OCI-LY1 (cell line): Measurements from ENCODE around the gene TMEM132C.

Experiments used
- EZH2 ChIP-seq: fragments of 200-600 bp; sonication (generic), shearing (Covaris generic); IDR thresholded peaks from 2 replicates; pipeline ENCODE4 v1.8.0; 2017; ENCODE audit warnings: borderline replicate concordance, mixed run types, mild to moderate bottlenecking, antibody characterized with exemption, low read length, moderate library complexity, mixed read lengths
- TF ChIP-seq, protein P1 (sequence below): fragments of 200-600 bp; sonication (generic), shearing (Covaris generic); IDR thresholded peaks from 2 replicates; pipeline ENCODE4 v1.5.1; 2017; ENCODE audit warnings: mild to moderate bottlenecking, antibody characterized with exemption, low read length, moderate library complexity, mixed read lengths

DNA sequence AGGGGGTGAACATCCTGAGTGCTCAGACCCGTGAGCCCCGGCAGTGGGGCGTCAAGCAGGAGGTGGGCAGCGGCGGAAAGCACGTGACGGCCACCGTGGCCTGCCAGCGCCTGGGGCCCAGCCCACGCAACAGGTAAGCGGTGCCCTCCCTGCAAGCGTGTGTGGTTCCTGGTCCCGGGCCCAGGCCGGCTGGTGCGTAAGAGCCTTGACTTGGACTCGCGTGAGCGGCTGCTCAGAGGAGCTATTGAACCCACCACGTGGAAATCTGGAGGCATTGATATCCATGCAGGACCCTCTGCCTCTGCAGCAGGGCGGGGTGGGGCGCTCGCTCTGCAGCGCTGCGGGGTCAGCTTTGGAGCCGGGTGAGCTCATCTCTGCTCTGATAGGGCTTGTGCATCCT is 277.0 kb downstream of the TMEM132C start:
- TF ChIP-seq, protein P1, sequence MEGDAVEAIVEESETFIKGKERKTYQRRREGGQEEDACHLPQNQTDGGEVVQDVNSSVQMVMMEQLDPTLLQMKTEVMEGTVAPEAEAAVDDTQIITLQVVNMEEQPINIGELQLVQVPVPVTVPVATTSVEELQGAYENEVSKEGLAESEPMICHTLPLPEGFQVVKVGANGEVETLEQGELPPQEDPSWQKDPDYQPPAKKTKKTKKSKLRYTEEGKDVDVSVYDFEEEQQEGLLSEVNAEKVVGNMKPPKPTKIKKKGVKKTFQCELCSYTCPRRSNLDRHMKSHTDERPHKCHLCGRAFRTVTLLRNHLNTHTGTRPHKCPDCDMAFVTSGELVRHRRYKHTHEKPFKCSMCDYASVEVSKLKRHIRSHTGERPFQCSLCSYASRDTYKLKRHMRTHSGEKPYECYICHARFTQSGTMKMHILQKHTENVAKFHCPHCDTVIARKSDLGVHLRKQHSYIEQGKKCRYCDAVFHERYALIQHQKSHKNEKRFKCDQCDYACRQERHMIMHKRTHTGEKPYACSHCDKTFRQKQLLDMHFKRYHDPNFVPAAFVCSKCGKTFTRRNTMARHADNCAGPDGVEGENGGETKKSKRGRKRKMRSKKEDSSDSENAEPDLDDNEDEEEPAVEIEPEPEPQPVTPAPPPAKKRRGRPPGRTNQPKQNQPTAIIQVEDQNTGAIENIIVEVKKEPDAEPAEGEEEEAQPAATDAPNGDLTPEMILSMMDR = no peak
- no peak for TF ChIP-seq EZH2
